Glomerular visceral epithelial cell (primary cell): Measurements from ENCODE around the gene CUL5.
A peak's percentile ranks its signal among the peaks of the same experiment; 100 is the strongest.
"Not testable (repeated sequence)": the region's sequence is repeated elsewhere in the genome, so short reads cannot be mapped to it uniquely, and the experiment has no call there.

Source experiments
- DNase-seq: peaks from one replicate; pipeline ENCODE4 v3.0.0-alpha.2; 2016; ENCODE audit errors: extremely low spot score

Gene CUL5

DNA sequence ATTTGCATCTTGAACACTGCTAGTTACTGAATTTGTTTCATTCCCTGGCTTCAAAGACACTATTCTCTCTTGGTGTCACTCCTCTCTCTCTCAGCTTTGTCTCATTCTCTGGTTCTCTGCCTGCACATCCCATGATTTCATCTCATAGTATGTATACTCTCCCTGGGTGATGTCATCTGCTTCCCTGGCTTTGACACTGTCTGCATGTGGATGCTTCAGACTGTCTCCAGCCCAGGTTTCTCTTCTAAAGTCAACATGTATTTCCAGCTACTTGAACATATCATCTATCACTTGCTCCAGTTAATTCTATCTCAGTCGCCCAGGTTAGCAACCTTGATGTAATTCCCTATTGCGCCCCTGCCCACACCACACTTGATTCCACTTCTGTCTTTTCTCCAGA lies 103.4 kb downstream of the CUL5 start:
- no peak for DNase-seq

DNA sequence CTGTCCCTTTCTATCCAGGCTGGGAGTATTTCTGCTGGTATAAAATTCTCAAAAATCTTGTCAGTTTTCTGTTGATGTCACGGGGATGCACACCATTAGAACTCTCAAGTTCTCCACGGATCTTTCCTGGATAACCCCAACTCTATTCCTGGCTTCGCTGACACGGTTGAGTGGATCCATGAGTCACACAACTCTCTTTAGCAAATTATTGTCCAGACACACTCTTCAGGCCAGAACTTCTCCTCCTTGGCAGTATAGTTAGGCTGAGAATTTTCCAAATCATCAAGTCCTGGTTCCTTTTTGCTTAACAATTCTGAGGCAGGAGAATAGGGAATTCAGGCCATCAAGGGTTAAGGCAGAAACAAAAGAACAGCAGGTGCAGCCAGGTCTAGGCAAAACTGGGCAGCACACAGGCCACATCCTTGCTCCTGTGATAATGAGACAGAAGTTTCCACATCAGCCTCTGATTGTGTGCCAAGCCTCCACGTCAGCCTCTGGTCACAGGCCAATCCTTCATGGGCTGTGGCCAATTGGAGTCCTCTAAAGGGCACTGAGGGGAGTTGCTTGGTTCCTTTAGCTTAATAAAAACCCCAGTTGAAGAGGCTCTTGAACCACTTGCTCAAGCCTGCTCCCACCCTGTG lies 106.9 kb downstream of the CUL5 start:
- DNase-seq, result peak; percentile 94

- DNase-seq, result peak; percentile 42
These were observed 109.2 kb downstream of the CUL5 start for GRCh38 chr11:108117746-108118371.

GRCh38 chr11:108120936-108121273 lies 112.2 kb downstream of the CUL5 start:
- DNase-seq, result not testable (repeated sequence)

DNA sequence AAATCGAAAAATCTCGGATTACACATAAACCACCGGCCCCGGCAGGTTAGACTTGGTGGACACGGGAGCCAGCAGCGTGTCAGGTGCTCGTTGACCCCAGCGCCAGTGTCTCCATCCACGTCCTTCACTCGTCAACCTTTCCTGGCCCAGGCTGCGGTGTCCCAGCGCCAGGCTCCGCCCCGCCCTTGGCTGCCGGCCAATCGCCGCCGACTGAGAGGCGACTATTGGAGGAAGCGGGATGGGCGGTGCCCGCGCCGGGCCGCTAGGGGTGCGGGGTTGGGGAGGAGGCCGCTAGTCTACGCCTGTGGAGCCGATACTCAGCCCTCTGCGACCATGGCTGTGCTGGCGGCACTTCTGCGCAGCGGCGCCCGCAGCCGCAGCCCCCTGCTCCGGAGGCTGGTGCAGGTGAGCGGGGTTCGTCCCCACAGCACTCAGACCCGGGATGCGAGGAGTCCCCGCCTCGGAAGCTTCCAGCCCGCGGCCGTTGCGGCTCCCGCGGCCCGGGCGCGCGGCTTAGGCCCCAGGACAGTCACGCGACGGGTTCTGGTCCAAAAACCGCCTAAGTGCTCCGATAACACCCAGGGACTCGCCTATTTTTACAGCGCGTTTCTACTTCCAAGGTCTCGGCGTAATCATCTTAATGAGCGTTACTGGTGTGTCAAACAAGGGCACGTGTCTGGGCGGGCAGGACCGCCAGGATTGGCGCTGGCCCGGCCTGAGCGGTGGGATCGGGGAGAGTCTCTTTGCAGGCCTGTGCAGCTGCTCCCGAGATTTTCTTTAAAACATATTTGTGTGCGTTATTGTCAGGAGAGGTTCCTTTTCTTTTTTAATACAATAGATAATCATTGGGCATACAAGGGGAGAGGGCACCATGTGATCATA lies 112.8 kb downstream of the CUL5 start, which contains the start of gene ACAT1:
TSS of gene ACAT1 (plus strand) at position 294 of the 882 bp plus-strand sequence. CDS start at position 334, 40 bp downstream.
- peak; percentile 93 for DNase-seq

DNA sequence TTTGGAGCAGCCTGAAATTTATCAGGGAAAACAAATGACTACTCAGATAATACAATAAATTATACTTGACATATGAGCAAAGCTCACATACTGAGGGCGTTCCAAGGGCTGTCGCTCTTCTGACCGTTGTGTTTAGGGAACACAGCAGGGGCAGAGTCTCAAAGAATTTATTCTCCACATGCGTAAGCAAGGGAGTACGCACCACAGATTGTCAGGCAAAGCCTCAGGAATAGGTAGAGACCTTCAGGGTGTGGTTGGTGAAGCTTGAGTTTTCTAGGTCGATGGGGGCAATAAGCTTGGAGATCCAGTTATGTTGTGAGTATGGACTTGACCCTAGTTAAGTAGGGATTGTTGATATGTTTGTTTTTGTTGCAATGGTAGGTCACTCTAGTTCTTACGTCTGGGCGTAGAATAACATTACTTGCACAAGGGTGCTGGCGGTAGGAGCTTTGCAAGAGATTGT lies 113.5 kb downstream of the CUL5 start:
- no peak for DNase-seq

DNA sequence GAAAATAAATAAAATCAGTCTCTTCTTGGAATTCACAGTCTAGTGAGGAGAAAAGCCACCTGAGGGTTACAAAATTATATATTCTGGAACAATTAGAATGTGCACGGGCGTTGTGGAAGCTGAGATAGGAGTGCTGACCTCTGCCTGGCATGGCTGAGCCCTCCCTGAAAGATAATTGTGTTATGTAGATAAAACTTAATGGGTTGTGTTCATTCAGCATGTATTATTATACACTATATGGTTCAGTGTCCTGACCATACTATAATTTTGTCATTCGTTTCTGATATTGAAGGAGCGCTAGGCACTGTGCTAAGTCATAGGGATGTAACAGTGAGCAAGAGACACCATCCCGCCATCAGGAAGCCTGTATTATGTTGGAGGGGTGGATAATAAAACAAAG lies 116.4 kb downstream of the CUL5 start:
- DNase-seq, result no peak

GRCh38 chr11:108128772-108129171 lies 120.1 kb downstream of the CUL5 start:
- DNase-seq, result no peak

DNA sequence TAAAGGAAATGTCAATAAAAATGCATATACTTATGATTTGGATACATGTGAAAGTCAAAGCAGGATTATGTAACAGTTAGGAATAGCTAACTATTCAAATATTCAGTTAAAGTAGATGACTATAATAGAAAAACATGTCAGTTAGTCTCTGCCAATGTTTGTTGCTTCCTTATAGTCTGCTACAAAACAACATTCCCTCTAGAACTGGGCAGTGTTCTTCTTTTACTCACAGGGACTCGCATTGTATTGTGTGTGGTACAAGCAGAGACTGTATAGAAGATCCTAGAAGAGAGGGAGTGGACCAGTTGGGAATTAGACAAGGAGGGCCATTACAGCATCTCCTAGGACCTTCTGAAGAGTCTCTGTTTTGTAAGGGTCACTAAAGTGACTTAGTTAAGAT lies 123.3 kb downstream of the CUL5 start:
- no peak for DNase-seq

DNA sequence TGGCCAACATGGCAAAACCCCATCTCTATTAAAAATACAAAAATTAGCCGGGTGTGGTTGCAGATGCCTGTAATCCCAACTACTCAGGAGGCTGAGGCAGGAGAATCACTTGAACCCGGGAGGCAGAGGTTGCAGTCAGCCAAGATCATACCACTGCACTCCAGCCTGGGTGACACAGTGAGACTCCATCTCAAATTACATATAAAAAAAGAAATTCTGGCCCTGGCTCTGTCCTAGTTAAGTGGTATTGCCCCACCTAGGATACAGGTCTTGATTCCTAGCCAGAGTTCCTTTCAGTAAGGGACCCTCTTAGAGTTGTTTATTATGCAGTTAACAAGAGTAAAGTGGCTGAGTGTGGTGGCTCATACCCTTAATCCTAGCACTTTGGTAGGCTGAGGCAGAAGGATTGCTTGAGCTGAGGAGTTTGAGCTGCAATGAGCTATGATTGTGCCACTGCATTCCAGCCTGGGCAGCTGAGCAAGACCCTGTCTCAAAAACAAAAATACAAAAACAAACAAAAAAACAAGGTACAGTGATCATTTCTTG lies 124.4 kb downstream of the CUL5 start:
- DNase-seq, result not testable (repeated sequence)

DNA sequence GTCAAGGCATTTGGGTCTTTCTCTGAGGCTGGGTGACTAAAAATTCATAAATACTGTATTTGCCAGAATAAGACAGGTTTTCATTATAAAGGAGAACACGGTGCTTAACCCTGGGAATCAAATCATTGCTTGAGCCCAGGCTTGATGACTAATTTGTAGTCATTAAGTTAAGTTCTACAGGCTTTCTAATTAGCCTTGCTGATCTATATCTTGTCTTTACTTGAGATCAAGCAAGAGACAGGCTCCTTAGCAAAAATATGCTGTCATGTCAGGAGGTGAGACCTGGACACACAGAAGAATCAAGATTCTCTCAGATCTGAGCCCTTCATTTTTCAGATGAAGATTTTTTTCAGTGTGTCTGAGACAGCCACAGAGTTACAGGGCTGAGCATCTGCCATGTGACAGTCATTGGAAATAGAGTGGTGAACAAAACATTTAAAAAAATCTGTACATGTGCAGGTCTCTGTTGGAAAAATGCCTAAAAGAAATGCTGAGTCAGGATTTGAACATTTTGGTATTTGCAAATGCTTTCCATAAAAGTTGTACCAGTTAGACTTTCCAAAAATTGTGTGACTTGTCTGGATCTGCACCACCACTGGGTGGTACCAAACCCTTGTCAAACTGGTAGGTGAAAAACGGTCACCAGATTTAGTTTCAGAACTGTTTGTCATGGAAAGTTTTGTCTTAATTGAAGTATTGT lies 127.3 kb downstream of the CUL5 start:
- no peak for DNase-seq

DNA sequence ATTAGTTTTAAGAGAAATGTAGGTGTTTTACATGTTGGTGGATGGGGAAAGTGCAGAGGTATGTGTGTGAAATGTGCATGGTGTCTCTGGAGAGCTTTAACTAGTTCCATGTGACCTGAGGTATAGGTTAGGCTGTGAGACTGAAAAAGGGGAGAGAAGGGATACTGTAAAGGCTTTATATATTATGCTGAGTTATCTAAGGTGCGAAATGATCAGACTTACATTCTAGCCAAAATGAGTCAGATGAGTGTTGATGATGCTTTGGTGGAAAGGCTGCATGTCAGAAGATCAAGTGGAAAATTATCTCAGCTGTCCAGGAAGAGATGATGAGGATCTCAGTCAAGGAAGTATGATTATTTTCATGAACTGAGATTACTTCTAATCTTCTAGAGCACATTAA lies 128.5 kb downstream of the CUL5 start:
- no peak for DNase-seq

GRCh38 chr11:108142304-108142703 lies 133.6 kb downstream of the CUL5 start:
- no peak for DNase-seq

GRCh38 chr11:108144615-108145014 lies 135.9 kb downstream of the CUL5 start:
- DNase-seq, result no peak

GRCh38 chr11:108147150-108147549 lies 138.5 kb downstream of the CUL5 start:
- DNase-seq, result no peak

DNA sequence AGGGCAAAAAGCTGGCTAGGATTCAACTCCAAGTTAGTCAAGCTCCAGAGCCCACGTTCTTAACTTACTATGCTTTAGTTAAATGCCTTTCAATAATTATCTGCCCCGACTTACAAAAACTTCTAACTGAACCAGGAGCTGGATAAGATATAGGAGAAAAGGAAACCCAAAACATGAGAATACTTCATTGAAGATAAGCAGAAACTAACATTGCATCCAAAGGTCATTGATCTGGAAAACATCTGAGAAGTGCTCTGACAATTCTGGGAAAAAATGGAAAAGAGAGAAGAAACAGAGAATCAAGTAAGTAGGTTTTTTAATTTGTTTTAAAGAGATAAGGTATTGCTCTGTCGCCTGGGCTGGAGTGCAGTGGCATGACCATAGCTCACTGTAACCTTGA lies 139.9 kb downstream of the CUL5 start:
- DNase-seq, result no peak

- no peak for DNase-seq
These were observed 145.9 kb downstream of the CUL5 start for GRCh38 chr11:108154591-108154990.
